OCI-LY1 (cell line): Measurements from ENCODE around the gene MBNL2.

Source experiments
- CTCF ChIP-seq: fragments of 200-600 bp; sonication (generic), shearing (Covaris generic); IDR thresholded peaks from 2 replicates; pipeline ENCODE4 v1.5.1; 2017; ENCODE audit warnings: mild to moderate bottlenecking, antibody characterized with exemption, low read length, moderate library complexity, mixed read lengths
- EZH2 ChIP-seq: fragments of 200-600 bp; sonication (generic), shearing (Covaris generic); IDR thresholded peaks from 2 replicates; pipeline ENCODE4 v1.8.0; 2017; ENCODE audit warnings: borderline replicate concordance, mixed run types, mild to moderate bottlenecking, antibody characterized with exemption, low read length, moderate library complexity, mixed read lengths

- no peak for TF ChIP-seq EZH2
- TF ChIP-seq CTCF = no peak
Measured at GRCh38 chr13:97364031-97364430, 141.9 kb downstream of the MBNL2 start.
